PC-3 (cell line): ENCODE data around the gene SCN8A. TPM values are rescaled to one million over a fixed set of nuclear protein-coding genes. Genes with fewer than 3 reads are reported as not detected.

Experiments used
- ATAC-seq: fragments of 200-7000 bp; cut with Tn5 transposase; 2 replicates; pipeline ENCODE4 v1.9.1; 2020; ENCODE audit warnings: mild to moderate bottlenecking, moderate library complexity
- BruUV-seq: library from RNA; stranded (reverse); fragments of 400-500 nt; replicated peaks from 2 replicates; lab custom pipeline; 2021; lab: Mats Ljungman, UMichigan
- CTCF ChIA-PET: fragments of 300-600 bp; sonication (Branson Sonifier 250); formaldehyde crosslinking; loops from one replicate; lab custom pipeline; 2022; ENCODE audit warnings: antibody characterized with exemption; lab: Charles Lee
- POLR2A ChIA-PET: fragments of 300-600 bp; sonication (Branson Sonifier 250); formaldehyde crosslinking; loops from one replicate; lab custom pipeline; 2022; ENCODE audit warnings: antibody characterized with exemption; ENCODE audit not compliant: unreplicated experiment; lab: Charles Lee
- DNase-seq: peaks from one replicate; pipeline ENCODE4 v3.0.0-alpha.2; 2015
- H2AFZ ChIP-seq: fragments of 300-600 bp; sonication (generic); 2 replicates; pipeline ENCODE4 v1.6.0; 2016; ENCODE audit warnings: antibody characterized with exemption, low read length
- H3F3A ChIP-seq: fragments of 300-600 bp; sonication (generic); one replicate; pipeline ENCODE4 v1.6.0; 2017; ENCODE audit warnings: antibody characterized with exemption, low read length, control low read depth, mild to moderate bottlenecking; ENCODE audit not compliant: unreplicated experiment
- H3K27ac ChIP-seq: fragments of 300-600 bp; sonication (generic); 2 replicates; pipeline ENCODE4 v1.5.1; 2016; ENCODE audit warnings: mild to moderate bottlenecking, low read length
- H3K27me3 ChIP-seq: fragments of 300-600 bp; sonication (generic); 2 replicates; pipeline ENCODE4 v1.6.1; 2016; ENCODE audit warnings: low read length, mixed read lengths
- H3K36me3 ChIP-seq: fragments of 300-600 bp; sonication (generic); 2 replicates; pipeline ENCODE4 v1.6.1; 2016; ENCODE audit warnings: low read depth, mixed run types, low read length, mixed read lengths
- H3K4me1 ChIP-seq: fragments of 300-600 bp; sonication (generic); 2 replicates; pipeline ENCODE4 v1.5.1; 2016; ENCODE audit warnings: low read length; ENCODE audit not compliant: insufficient read depth
- H3K4me2 ChIP-seq: fragments of 300-600 bp; sonication (generic); 2 replicates; pipeline ENCODE4 v1.6.0; 2016; ENCODE audit warnings: low read length
- H3K4me3 ChIP-seq: fragments of 300-600 bp; sonication (generic); 2 replicates; pipeline ENCODE4 v1.5.1; 2016; ENCODE audit warnings: mild to moderate bottlenecking, low read length, mixed read lengths
- H3K79me2 ChIP-seq: fragments of 300-600 bp; sonication (generic); 2 replicates; pipeline ENCODE4 v1.6.1; 2017; ENCODE audit warnings: low read length, mixed read lengths
- H3K9ac ChIP-seq: fragments of 300-600 bp; sonication (generic); 2 replicates; pipeline ENCODE4 v1.6.0; 2016; ENCODE audit warnings: mild to moderate bottlenecking, low read length
- H3K9me2 ChIP-seq: fragments of 300-600 bp; sonication (generic); replicated peaks from 2 replicates; pipeline ENCODE4 v1.6.1; 2016; ENCODE audit warnings: mixed run types, low read length, mixed read lengths
- H3K9me3 ChIP-seq: fragments of 300-600 bp; sonication (generic); 2 replicates; pipeline ENCODE4 v1.6.1; 2016; ENCODE audit warnings: low read length, mixed read lengths
- H4K20me1 ChIP-seq: fragments of 300-600 bp; sonication (generic); 2 replicates; pipeline ENCODE4 v1.6.1; 2016; ENCODE audit warnings: low read length, mixed read lengths
- CTCF ChIP-seq: fragments of 300-600 bp; sonication (generic); conservative IDR thresholded peaks from 2 replicates; pipeline ENCODE4 v1.5.1; 2017; ENCODE audit warnings: antibody characterized with exemption, low read depth, mild to moderate bottlenecking, low read length
- EZH2 ChIP-seq: fragments of 300-600 bp; sonication (generic); IDR thresholded peaks from one replicate; pipeline ENCODE4 v1.6.1; 2017; ENCODE audit warnings: antibody characterized with exemption, mild to moderate bottlenecking, low read length; ENCODE audit not compliant: unreplicated experiment
- EZH2phosphoT487 ChIP-seq: fragments of 300-600 bp; sonication (generic); IDR thresholded peaks from 2 replicates; pipeline ENCODE4 v1.6.1; 2018; ENCODE audit warnings: mild to moderate bottlenecking, antibody characterized with exemption, low read length, borderline replicate concordance
- intact Hi-C: fragments of 100-400 bp; cut with micrococcal nuclease; formaldehyde crosslinking; loops from 2 replicates; pipeline ENCODE4 v1.9.0; 2023
- total RNA-seq: library from RNA; depleted of rRNA; stranded (reverse); fragments of >200 nt; gene quantifications from 2 replicates; pipeline ENCODE4 v1.2.3, GENCODE V29; 2014

SCN8A gene
- total RNA-seq, 1 experiment from 2014 or later, result 12.7 TPM

GRCh38 chr12:51817027-51817953 is 226.3 kb downstream of the SCN8A start:
- Histone ChIP-seq H3K9me3 (no peaks in the 10 kb centered on the region), H4K20me1 (no peaks in the 10 kb centered on the region), H3K9ac (no peak overlapping the region), H3K4me1 (peaks cover 24% of the 10 kb centered on the region; the same call in 1 of the 2 replicates), H2AFZ (no peak overlapping the region), H3K27ac (no peak overlapping the region), H3K4me2 (no peak overlapping the region), H3K27me3 (no peaks in the 10 kb centered on the region), H3K4me3 (no peak overlapping the region), H3K79me2 (peaks cover 25% of the 10 kb centered on the region), H3K9me2 (no peaks in the 10 kb centered on the region), H3F3A (no peaks in the 10 kb centered on the region), H3K36me3 (no peaks in the 10 kb centered on the region)
- TF ChIP-seq CTCF (no peak), EZH2phosphoT487 (no peak), EZH2 (no peak)
- intact Hi-C loops, result no loop called here
- CTCF ChIA-PET, result no interaction called here
- POLR2A ChIA-PET, result no interaction called here
- ATAC-seq (no peak), DNase-seq (no peak)
- no TSS peak for BruUV-seq

GRCh38 chr12:51818086-51818485 is 227.1 kb downstream of the SCN8A start:
- Histone ChIP-seq H4K20me1 (no peaks in the 10 kb centered on the region), H3K9ac (no peak overlapping the region), H3K27ac (no peak overlapping the region), H3K4me3 (no peak overlapping the region), H3K4me1 (peaks cover 24% of the 10 kb centered on the region; the same call in 1 of the 2 replicates), H3K4me2 (no peak overlapping the region), H3F3A (no peaks in the 10 kb centered on the region), H3K27me3 (no peaks in the 10 kb centered on the region), H3K9me2 (no peaks in the 10 kb centered on the region), H3K36me3 (no peaks in the 10 kb centered on the region), H3K79me2 (peaks cover 25% of the 10 kb centered on the region), H2AFZ (no peak overlapping the region), H3K9me3 (no peaks in the 10 kb centered on the region)
- intact Hi-C loops, result no loop called here
- ChIA-PET CTCF (no interaction called here), POLR2A (no interaction called here)
- DNase-seq (no peak), ATAC-seq (no peak)
- TF ChIP-seq CTCF (no peak), EZH2phosphoT487 (no peak), EZH2 (no peak)
- BruUV-seq, result no TSS peak
